Activated CD4-positive, alpha-beta T cell treated with anti-CD3 and anti-CD28 coated beads, Interleukin-2, Interleukin-4, amounts not matched to agents 100 ng/mL and 50 ng/mL, durations not matched to agents 16 hours and 8 hours (primary cell): Measurements from ENCODE around the gene FICD.
"Not testable (repeated sequence)": the region's sequence is repeated elsewhere in the genome, so short reads cannot be mapped to it uniquely, and the experiment has no call there.

Source experiments
- DNase-seq: peaks from one replicate; pipeline ENCODE4 v3.0.0-alpha.2; 2020; ENCODE audit warnings: low spot score

FICD gene

GRCh38 chr12:108514973-108515814 is at the start of gene FICD:
TSS of gene FICD (plus strand) at chr12:108515277. CDS start at chr12:108516973, 1,696 bp downstream.
- DNase-seq: peak; percentile 100

- no peak for DNase-seq
Measured at GRCh38 chr12:108465417-108465816, 49.7 kb upstream of the FICD start.

- peak; percentile 21 for DNase-seq
Measured at GRCh38 chr12:108468196-108468968, 46.7 kb upstream of the FICD start.

- DNase-seq: no peak
Measured at GRCh38 chr12:108473400-108474055, 41.5 kb upstream of the FICD start.

- DNase-seq: no peak
Measured at GRCh38 chr12:108475396-108475795, 39.7 kb upstream of the FICD start.

- no peak for DNase-seq
Measured at GRCh38 chr12:108477055-108477880, 37.8 kb upstream of the FICD start.

- DNase-seq: no peak
Measured at GRCh38 chr12:108477881-108478259, 37.2 kb upstream of the FICD start.

- DNase-seq: no peak
Measured at GRCh38 chr12:108478611-108479206, 36.4 kb upstream of the FICD start.

GRCh38 chr12:108479364-108480070 is 35.6 kb upstream of the FICD start:
- no peak for DNase-seq

- DNase-seq: no peak
Measured at GRCh38 chr12:108482717-108483212, 32.3 kb upstream of the FICD start.

GRCh38 chr12:108483213-108484059 is 31.6 kb upstream of the FICD start:
- no peak for DNase-seq

- no peak for DNase-seq
Measured at GRCh38 chr12:108484431-108484830, 30.6 kb upstream of the FICD start.

- DNase-seq: no peak
Measured at GRCh38 chr12:108484845-108485244, 30.2 kb upstream of the FICD start.

- not testable (repeated sequence) for DNase-seq
Measured at GRCh38 chr12:108485371-108485770, 29.7 kb upstream of the FICD start.

GRCh38 chr12:108487029-108487428 is 28.0 kb upstream of the FICD start:
- not testable (repeated sequence) for DNase-seq

- no peak for DNase-seq
Measured at GRCh38 chr12:108491256-108491655, 23.8 kb upstream of the FICD start.

- peak; percentile 28 for DNase-seq
Measured at GRCh38 chr12:108495054-108495453, 20.0 kb upstream of the FICD start.

GRCh38 chr12:108495823-108496579 is 19.1 kb upstream of the FICD start:
- DNase-seq: no peak

GRCh38 chr12:108498136-108498535 is 16.9 kb upstream of the FICD start:
- no peak for DNase-seq
